ENCODE measurements around the gene SPEF2.

DNA sequence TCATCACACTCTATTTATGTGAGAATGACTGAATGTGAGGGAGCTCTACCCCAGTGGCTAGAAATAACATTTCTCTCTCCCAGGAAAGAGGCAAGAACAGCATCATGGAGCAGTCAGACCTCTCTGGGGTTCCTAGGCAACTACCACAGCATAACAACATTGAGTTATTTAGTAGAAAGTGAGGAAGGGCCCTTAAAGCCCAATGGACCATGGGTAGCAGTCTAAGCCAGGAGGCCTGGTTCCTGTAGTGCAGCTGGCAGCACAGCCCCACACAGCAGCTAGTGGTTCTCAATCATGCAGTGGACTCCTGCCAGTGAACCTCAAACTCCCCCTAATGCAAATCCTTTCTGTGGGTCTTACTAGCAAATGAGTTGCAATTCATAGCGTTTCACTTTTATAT lies 55.3 kb downstream of the SPEF2 start:
- TF ChIP-seq, protein P1, sequence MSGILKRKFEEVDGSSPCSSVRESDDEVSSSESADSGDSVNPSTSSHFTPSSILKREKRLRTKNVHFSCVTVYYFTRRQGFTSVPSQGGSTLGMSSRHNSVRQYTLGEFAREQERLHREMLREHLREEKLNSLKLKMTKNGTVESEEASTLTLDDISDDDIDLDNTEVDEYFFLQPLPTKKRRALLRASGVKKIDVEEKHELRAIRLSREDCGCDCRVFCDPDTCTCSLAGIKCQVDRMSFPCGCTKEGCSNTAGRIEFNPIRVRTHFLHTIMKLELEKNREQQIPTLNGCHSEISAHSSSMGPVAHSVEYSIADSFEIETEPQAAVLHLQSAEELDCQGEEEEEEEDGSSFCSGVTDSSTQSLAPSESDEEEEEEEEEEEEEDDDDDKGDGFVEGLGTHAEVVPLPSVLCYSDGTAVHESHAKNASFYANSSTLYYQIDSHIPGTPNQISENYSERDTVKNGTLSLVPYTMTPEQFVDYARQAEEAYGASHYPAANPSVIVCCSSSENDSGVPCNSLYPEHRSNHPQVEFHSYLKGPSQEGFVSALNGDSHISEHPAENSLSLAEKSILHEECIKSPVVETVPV (CRISPR knock-in tag; IDR thresholded peaks at IDR 0.05), result no peak
- TF ChIP-seq, protein P2, sequence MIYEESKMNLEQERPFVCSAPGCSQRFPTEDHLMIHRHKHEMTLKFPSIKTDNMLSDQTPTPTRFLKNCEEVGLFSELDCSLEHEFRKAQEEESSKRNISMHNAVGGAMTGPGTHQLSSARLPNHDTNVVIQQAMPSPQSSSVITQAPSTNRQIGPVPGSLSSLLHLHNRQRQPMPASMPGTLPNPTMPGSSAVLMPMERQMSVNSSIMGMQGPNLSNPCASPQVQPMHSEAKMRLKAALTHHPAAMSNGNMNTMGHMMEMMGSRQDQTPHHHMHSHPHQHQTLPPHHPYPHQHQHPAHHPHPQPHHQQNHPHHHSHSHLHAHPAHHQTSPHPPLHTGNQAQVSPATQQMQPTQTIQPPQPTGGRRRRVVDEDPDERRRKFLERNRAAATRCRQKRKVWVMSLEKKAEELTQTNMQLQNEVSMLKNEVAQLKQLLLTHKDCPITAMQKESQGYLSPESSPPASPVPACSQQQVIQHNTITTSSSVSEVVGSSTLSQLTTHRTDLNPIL (CRISPR knock-in tag; IDR thresholded peaks at IDR 0.05; ENCODE audit: low read depth), result no peak
- TF ChIP-seq, protein P3, sequence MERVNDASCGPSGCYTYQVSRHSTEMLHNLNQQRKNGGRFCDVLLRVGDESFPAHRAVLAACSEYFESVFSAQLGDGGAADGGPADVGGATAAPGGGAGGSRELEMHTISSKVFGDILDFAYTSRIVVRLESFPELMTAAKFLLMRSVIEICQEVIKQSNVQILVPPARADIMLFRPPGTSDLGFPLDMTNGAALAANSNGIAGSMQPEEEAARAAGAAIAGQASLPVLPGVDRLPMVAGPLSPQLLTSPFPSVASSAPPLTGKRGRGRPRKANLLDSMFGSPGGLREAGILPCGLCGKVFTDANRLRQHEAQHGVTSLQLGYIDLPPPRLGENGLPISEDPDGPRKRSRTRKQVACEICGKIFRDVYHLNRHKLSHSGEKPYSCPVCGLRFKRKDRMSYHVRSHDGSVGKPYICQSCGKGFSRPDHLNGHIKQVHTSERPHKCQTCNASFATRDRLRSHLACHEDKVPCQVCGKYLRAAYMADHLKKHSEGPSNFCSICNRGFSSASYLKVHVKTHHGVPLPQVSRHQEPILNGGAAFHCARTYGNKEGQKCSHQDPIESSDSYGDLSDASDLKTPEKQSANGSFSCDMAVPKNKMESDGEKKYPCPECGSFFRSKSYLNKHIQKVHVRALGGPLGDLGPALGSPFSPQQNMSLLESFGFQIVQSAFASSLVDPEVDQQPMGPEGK (CRISPR knock-in tag; IDR thresholded peaks at IDR 0.05; ENCODE audit: borderline replicate concordance), result no peak
- TF ChIP-seq ZFP3 (CRISPR knock-in tag; IDR thresholded peaks at IDR 0.05) (no peak), TOX (CRISPR knock-in tag; IDR thresholded peaks at IDR 0.05; ENCODE audit: borderline replicate concordance) (no peak), RARB (CRISPR knock-in tag; IDR thresholded peaks at IDR 0.05) (no peak), OSR1 (CRISPR knock-in tag; IDR thresholded peaks at IDR 0.05) (no peak), CSDC2 (CRISPR knock-in tag; IDR thresholded peaks at IDR 0.05) (no peak)
